GM12873 (cell line): ENCODE measurements around the gene MAPT.

Experiments
- TF ChIP-seq, protein P1 (sequence below): IDR thresholded peaks from 2 replicates; pipeline ENCODE4 v1.5.1; 2012; ENCODE audit warnings: low read depth, mild to moderate bottlenecking, moderate library complexity, low read length, control low read depth; ENCODE audit not compliant: insufficient read depth; ENCODE audit errors: missing control alignments

MAPT gene

DNA sequence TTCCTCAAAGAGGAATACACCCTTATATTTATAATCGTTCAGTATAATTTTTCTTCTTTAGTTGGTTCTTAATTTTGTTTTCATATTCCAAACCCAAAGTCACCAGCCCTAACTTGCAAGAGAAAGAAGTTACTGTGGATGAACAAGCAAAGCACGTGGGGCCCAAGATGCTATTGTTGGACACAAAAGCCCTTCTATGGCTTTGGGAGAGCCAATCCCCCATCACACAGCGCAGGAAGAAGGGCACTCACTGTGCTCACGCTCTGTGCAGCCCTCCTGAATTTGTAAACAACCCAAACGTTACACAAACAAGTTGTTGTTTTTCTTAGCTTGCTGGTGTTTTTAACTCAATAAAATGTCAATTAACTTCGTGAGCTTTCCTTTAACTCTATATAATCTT, 27.2 kb upstream of the MAPT start:
- TF ChIP-seq, protein P1, sequence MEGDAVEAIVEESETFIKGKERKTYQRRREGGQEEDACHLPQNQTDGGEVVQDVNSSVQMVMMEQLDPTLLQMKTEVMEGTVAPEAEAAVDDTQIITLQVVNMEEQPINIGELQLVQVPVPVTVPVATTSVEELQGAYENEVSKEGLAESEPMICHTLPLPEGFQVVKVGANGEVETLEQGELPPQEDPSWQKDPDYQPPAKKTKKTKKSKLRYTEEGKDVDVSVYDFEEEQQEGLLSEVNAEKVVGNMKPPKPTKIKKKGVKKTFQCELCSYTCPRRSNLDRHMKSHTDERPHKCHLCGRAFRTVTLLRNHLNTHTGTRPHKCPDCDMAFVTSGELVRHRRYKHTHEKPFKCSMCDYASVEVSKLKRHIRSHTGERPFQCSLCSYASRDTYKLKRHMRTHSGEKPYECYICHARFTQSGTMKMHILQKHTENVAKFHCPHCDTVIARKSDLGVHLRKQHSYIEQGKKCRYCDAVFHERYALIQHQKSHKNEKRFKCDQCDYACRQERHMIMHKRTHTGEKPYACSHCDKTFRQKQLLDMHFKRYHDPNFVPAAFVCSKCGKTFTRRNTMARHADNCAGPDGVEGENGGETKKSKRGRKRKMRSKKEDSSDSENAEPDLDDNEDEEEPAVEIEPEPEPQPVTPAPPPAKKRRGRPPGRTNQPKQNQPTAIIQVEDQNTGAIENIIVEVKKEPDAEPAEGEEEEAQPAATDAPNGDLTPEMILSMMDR = no peak

DNA sequence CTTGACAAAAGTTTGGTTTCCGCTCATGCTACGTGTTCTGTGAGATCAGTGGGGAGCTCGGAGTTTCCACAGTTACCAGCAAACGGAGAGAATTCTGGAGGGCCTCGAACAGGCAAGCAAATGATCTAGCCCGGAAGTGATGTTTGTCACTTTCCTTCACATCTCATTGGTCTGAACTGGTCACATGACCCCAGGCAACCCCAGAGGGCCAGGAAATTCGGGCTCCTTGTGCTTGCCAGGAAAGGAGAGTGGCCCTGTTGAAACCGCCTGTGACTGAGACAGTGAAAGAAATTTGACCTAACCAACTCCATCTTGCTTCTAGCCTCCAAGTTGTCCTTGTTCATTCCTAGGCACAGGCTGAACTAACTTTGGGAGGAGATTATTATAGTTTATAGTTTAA, 26.7 kb upstream of the MAPT start:
- TF ChIP-seq, protein P1 = no peak

DNA sequence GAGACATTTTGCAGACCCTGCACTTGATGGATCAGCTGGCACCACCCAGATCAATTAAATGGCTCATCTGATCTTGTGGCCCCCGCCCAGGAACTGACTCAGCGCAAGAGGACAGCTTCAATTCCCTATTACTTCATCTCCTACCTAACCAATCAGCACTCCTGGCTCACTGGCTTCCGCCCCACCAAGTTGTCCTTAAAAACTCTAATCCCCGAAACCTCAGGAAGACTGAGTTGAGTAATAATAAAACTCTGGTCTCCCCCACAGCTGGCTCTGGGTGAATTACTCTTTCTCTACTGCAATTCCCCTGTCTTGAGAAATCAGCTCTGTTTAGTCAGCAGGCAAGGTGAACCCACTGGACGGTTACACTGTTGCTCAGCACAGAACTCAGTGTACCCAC, 26.1 kb upstream of the MAPT start:
- TF ChIP-seq, protein P1 = no peak

DNA sequence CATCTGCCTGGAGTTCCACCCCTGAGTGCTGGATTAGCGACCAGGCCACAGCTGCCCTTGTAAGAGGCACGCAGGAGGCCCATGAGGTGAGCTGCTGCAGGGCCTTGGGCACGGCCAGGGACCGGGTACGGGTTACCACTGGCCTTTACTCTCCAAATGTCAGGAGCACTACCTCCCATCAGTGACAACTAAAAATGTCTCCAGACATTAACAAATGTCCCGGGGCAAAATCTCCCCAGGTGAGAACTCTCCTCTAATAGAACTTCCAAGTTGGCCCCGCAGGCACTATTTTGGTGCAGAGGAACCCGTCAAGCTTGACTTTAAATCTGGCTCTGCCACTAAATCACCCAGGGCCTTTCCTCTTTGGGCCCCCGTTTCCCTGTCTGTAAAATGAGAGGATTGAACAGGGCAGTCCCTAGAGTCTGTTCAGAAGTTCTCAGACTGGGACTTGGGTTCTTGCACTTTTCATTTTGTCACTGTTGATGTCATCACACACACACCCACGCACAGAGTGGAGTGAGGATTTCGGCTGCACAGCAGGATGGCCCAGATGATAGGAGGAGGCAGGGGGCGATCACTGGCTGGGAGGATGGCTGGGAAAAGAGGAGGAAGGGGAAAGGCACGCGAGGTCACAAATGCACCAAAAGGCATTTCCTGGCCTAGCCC, 24.5 kb upstream of the MAPT start:
- TF ChIP-seq, protein P1 = no peak

DNA sequence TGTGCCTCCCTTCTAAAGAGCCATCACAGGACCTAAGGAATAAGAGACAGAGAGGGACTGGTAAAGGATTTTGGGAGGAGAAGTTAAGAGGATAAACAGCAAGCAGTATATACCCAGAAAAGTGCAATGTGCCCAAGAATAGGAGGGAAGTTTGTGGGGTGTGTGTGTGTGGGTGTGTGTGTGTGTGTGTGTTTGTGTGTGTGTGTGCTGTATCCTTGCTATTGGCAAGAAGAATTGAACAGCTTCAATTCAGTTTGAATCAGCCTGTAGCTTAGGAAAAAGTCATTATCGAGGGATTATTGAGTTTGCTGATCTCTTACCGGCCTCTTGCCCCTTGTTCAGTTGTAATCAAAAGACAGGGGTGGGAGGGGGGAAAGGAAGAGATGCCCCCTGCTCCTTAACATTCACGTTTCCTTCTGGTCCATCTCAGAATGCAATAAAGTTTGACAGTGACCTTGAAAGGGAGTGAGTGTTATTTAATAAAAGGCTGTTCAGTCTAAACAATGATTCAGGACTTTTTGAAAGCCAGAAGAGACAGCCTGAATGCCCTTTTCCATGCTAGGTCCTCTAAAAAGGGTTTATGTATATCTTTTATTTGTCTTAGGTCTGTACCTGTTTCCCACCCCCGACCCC, 23.9 kb upstream of the MAPT start:
- TF ChIP-seq, protein P1 = no peak

DNA sequence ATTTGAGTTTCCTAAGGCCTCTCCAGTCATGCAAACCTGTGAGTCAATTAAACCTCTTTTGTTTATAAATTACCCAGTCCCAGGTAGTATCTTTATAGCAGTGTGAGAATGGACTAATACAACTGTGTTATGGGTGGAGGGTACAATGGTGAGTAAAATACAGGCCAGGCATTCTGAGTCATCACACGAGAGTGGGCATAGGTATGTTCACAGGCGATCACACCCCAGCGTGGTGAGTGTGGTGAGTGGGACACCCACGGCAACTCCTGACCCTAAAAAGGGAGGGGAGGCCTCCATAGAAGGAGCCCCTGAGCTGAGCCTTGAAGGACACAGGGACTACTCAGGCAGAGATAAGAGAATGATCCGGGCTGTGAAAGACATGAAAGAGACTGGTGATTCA, 22.6 kb upstream of the MAPT start:
- TF ChIP-seq, protein P1 = no peak

DNA sequence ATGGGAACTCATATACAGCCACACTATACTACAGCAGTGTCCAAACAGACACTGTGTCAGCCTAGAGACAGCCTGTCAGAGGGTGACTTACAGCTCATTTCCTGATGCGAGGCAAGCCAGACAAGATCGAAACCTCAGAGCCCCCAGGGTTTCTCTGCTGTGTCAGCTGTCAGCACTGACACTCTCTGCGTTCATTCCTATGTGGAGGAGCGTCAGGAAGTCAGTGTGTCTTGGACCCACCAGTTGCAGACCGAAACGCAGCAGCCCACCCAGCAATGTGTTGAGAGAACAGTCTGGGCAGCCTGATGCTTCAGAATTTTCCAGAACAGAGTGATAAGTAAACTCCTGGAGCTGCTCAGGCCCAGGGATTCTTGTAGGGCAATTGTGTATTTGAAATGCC, 20.6 kb upstream of the MAPT start:
- TF ChIP-seq, protein P1 = no peak
